Esophagus muscularis mucosa (tissue), 4 donors: Measurements from ENCODE around the gene SMCHD1. TPM values are rescaled to one million over a fixed set of nuclear protein-coding genes. Genes with fewer than 3 reads are reported as not detected.

ENCODE experiments used
- DNase-seq: peaks from one replicate; pipeline ENCODE4 v3.0.0-alpha.2; 2017; ENCODE audit errors: extremely low spot score
- H3K27ac ChIP-seq, 4 donors: fragments of 200-600 bp; sonication (generic); replicated peaks in 1 of 4; 1 replicate in 3 of 4; 2 replicates in 1 of 4; pipeline ENCODE4 v1.5.1; 2016 to 2019; ENCODE audit warnings: mild to moderate bottlenecking in 1 of 4
- H3K27me3 ChIP-seq, 4 donors: fragments of 200-600 bp; sonication (generic); one replicate each; pipeline versions ENCODE4 v1.5.1 to v1.6.0; 2016 to 2019
- H3K36me3 ChIP-seq, 4 donors: fragments of 200-600 bp; sonication (generic); one replicate each; pipeline ENCODE4 v1.5.1; 2016 to 2019
- H3K4me1 ChIP-seq, 4 donors: fragments of 200-600 bp; sonication (generic); one replicate each; pipeline ENCODE4 v1.5.1; 2016 to 2019
- H3K4me3 ChIP-seq, 4 donors: fragments of 200-600 bp; sonication (generic); 1 replicate in 2 of 4; 2 replicates in 2 of 4; pipeline ENCODE4 v1.5.1; 2016 to 2019; ENCODE audit warnings: mild to moderate bottlenecking in 4 of 4, moderate library complexity in 1 of 4
- H3K9me3 ChIP-seq, 4 donors: fragments of 200-600 bp; sonication (generic); 1 replicate in 3 of 4; 2 replicates in 1 of 4; pipeline ENCODE4 v1.5.1; 2016 to 2019
- EP300 ChIP-seq: sonication (generic); formaldehyde crosslinking; IDR thresholded peaks from one replicate; pipeline ENCODE4 v1.6.1; 2017; ENCODE audit warnings: antibody characterized with exemption
- POLR2A ChIP-seq: fragments of 450-650 bp; IDR thresholded peaks from one replicate; pipeline ENCODE4 v1.6.1; 2017; ENCODE audit warnings: antibody characterized with exemption, moderate library complexity, mild to moderate bottlenecking, low read depth
- POLR2AphosphoS5 ChIP-seq, 2 donors: sonication (generic); formaldehyde crosslinking; IDR thresholded peaks; one replicate each; pipeline ENCODE4 v1.6.1; 2017; ENCODE audit warnings: antibody characterized with exemption in 2 of 2
- WGBS: methylation state at CpG from one replicate; pipeline ENCODE4 v1.1.5; 2018; 5-methylcytosine and 5-hydroxymethylcytosine counted together
- intact Hi-C: fragments of 100-400 bp; cut with DNase I; formaldehyde crosslinking; loops from one replicate; pipeline ENCODE4 v1.15.1; 2023
- total RNA-seq, 4 donors: library from RNA; depleted of rRNA; stranded (reverse); fragments of >200 nt; gene quantifications; one replicate each; pipeline versions ENCODE4 v1.1.0 to v1.2.1, GENCODE V29; 2016
- TF ChIP-seq, protein P1 (sequence below), 3 experiments: fragments of 200-600 bp in 2 of 3; fragments of 450-650 bp in 1 of 3; sonication (generic) in 2 of 3; IDR thresholded peaks; one replicate each; pipeline ENCODE4 v1.5.1; 2017 to 2019; ENCODE audit warnings: antibody characterized with exemption in 3 of 3, mild to moderate bottlenecking in 2 of 3, moderate library complexity in 1 of 3

The SMCHD1 gene
- total RNA-seq, 4 donors from 2014 or later, result 47.9 to 62.3 (median 58.2) TPM

DNA sequence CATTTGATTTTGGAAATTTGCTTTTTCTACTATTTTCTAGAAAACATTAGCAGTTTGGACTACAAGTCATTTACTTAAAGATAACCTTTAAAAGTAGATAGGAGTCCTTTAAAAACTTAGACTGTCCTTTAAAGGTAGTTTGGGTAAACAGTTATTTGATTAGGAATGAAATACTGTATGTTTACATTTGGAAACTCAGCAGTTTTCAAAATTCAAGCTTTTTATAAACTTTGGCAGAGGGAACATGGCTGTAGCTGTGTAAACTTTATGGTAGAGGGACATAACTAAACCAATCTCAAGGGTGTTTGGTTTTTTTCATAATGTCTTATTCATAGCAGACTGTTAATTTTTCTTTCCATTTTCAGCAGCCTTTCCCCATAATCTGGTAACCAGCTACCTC lies 90.7 kb downstream of the SMCHD1 start:
- intact Hi-C loops, result no loop called here
- TF ChIP-seq POLR2A (no peak), EP300 (no peak), POLR2AphosphoS5 (IDR thresholded peaks at IDR 0.05) (no peak)
- TF ChIP-seq, protein P1, sequence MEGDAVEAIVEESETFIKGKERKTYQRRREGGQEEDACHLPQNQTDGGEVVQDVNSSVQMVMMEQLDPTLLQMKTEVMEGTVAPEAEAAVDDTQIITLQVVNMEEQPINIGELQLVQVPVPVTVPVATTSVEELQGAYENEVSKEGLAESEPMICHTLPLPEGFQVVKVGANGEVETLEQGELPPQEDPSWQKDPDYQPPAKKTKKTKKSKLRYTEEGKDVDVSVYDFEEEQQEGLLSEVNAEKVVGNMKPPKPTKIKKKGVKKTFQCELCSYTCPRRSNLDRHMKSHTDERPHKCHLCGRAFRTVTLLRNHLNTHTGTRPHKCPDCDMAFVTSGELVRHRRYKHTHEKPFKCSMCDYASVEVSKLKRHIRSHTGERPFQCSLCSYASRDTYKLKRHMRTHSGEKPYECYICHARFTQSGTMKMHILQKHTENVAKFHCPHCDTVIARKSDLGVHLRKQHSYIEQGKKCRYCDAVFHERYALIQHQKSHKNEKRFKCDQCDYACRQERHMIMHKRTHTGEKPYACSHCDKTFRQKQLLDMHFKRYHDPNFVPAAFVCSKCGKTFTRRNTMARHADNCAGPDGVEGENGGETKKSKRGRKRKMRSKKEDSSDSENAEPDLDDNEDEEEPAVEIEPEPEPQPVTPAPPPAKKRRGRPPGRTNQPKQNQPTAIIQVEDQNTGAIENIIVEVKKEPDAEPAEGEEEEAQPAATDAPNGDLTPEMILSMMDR (IDR thresholded peaks at IDR 0.05), result no peak
- H3K4me1 ChIP-seq, result peaks cover 0 to 3% (median 0%) of the 10 kb centered on the region in 4 donors
- H3K27me3 ChIP-seq, result no peaks in the 10 kb centered on the region
- H3K27ac ChIP-seq, result no peak overlapping the region
- H3K36me3 ChIP-seq, result peaks cover 20 to 89% (median 62%) of the 10 kb centered on the region in 4 donors
- no peak for DNase-seq
- H3K4me3 ChIP-seq, result no peak overlapping the region
- no peaks in the 10 kb centered on the region for H3K9me3 ChIP-seq

DNA sequence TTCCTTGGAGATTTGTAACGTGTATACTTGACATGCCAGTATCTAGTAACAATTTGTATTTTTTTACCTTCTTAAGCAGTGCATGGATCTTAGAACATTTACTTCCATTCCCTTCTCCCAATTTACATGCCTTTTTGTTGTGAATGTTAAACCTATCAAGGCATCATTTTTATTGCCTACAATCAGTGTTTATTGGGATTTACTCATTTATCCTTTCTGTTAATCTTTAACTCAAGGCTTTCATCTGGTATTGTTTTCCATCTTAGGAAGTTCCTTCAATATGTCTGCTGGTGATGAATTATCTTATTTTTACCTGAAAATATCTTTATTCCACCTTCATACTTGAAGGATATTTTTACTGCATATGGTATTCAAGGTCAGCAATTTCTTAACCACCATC lies 102.8 kb downstream of the SMCHD1 start:
- TF ChIP-seq POLR2A, result no peak
- TF ChIP-seq, protein P1 (IDR thresholded peaks at IDR 0.05), result no peak
- Histone ChIP-seq H3K27ac (no peak overlapping the region), H3K9me3 (no peaks in the 10 kb centered on the region), H3K27me3 (no peaks in the 10 kb centered on the region), H3K4me3 (no peak overlapping the region), H3K36me3 (peaks cover 24 to 63% (median 48%) of the 10 kb centered on the region in 4 donors), H3K4me1 (no peaks in the 10 kb centered on the region)
- intact Hi-C loops, result no loop called here
- DNase-seq, result no peak
- WGBS, result 78% methylated on average over 1 of the region's 1 CpG

DNA sequence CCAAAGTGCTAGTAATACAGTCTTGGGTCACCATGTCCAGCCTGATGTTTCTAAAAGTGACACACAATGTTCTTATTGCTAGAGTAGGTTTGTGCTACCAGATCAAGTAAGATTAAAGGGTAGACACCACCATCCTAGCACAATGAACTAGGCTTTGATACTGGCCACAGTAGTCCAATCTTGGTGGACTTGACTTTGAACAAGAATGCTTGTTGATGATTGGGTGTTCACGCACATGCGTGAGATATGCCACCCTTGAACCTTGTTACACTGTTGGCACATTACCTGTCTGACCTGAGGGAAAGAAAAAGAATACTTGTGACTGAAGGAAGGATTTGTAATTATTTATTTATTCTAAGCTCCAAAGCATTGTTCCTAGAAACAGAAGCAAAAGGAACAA lies 119.1 kb downstream of the SMCHD1 start:
- Histone ChIP-seq H3K9me3 (no peaks in the 10 kb centered on the region), H3K4me1 (no peaks in the 10 kb centered on the region), H3K4me3 (no peak overlapping the region), H3K27ac (no peak overlapping the region), H3K27me3 (no peaks in the 10 kb centered on the region), H3K36me3 (peaks cover 42 to 99% (median 80%) of the 10 kb centered on the region in 4 donors)
- no peak for DNase-seq
- 100% methylated on average over 2 of the region's 2 CpGs for WGBS
- intact Hi-C loops, result loop anchor here (10.0 kb wide), 1 partner anchor 70 kb away; no protein-coding TSS in a partner anchor
- TF ChIP-seq POLR2AphosphoS5 (IDR thresholded peaks at IDR 0.05), result no peak
- TF ChIP-seq, protein P1 (IDR thresholded peaks at IDR 0.05), result no peak
- TF ChIP-seq EP300, result no peak
- TF ChIP-seq POLR2A, result no peak

DNA sequence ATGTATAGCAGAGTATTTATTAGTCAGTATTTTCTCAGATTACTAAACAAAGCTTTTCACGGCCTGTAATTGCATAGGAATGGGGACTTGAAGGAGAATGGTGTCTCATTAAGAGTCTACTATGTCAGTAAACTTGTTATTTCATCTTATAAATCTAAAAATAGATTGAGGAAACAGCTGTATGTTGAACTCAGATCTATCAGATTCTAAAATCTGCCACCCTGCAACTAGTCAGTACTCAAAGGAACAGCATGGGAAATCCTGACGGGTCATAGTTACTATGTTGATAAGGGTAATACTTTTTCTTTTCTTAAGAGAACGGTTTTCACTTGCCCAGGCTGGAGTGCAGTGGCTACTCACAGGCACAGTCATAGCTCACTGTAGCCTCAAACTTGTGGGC lies 121.1 kb downstream of the SMCHD1 start:
- intact Hi-C loops, result loop anchor here (10.0 kb wide), 1 partner anchor 72 kb away; no protein-coding TSS in a partner anchor
- no peak overlapping the region for H3K4me3 ChIP-seq
- 89% methylated on average over 3 of the region's 3 CpGs for WGBS
- H3K27me3 ChIP-seq, result no peaks in the 10 kb centered on the region
- DNase-seq, result no peak
- no peak overlapping the region for H3K27ac ChIP-seq
- H3K9me3 ChIP-seq, result no peaks in the 10 kb centered on the region
- H3K4me1 ChIP-seq, result no peaks in the 10 kb centered on the region
- TF ChIP-seq POLR2AphosphoS5 (IDR thresholded peaks at IDR 0.05) (no peak), EP300 (no peak), POLR2A (no peak)
- TF ChIP-seq, protein P1 (IDR thresholded peaks at IDR 0.05), result no peak
- H3K36me3 ChIP-seq, result peaks cover 39 to 92% (median 80%) of the 10 kb centered on the region in 4 donors

- Histone ChIP-seq H3K4me1 (no peaks in the 10 kb centered on the region), H3K27me3 (no peaks in the 10 kb centered on the region), H3K9me3 (no peaks in the 10 kb centered on the region), H3K27ac (no peak overlapping the region), H3K4me3 (no peak overlapping the region), H3K36me3 (peaks cover 33 to 92% (median 76%) of the 10 kb centered on the region in 4 donors)
- intact Hi-C loops, result loop anchor here (10.0 kb wide), 1 partner anchor 72 kb away; no protein-coding TSS in a partner anchor
- TF ChIP-seq EP300, result no peak
- no peak for TF ChIP-seq POLR2A
- TF ChIP-seq POLR2AphosphoS5 (IDR thresholded peaks at IDR 0.05), result no peak
- TF ChIP-seq, protein P1 (IDR thresholded peaks at IDR 0.05), result no peak
- DNase-seq, result no peak
Observed at GRCh38 chr18:2777241-2777640, 121.7 kb downstream of the SMCHD1 start.
